SU-DHL-6 (cell line): ENCODE data around the gene TLR10.

Source experiments
- EZH2phosphoT487 ChIP-seq: fragments of 200-600 bp; sonication (generic), shearing (Covaris generic); conservative IDR thresholded peaks from 2 replicates; pipeline ENCODE4 v1.6.1; 2018; ENCODE audit warnings: mild to moderate bottlenecking, antibody characterized with exemption, low read length, moderate library complexity, mixed read lengths
- TF ChIP-seq, protein P1 (sequence below): fragments of 200-600 bp; sonication (generic); IDR thresholded peaks from one replicate; pipeline ENCODE4 v1.5.1; 2017; ENCODE audit warnings: antibody characterized with exemption, mild to moderate bottlenecking, low read length, moderate library complexity; ENCODE audit not compliant: insufficient read depth, poor library complexity, severe bottlenecking

- TF ChIP-seq, protein P1, sequence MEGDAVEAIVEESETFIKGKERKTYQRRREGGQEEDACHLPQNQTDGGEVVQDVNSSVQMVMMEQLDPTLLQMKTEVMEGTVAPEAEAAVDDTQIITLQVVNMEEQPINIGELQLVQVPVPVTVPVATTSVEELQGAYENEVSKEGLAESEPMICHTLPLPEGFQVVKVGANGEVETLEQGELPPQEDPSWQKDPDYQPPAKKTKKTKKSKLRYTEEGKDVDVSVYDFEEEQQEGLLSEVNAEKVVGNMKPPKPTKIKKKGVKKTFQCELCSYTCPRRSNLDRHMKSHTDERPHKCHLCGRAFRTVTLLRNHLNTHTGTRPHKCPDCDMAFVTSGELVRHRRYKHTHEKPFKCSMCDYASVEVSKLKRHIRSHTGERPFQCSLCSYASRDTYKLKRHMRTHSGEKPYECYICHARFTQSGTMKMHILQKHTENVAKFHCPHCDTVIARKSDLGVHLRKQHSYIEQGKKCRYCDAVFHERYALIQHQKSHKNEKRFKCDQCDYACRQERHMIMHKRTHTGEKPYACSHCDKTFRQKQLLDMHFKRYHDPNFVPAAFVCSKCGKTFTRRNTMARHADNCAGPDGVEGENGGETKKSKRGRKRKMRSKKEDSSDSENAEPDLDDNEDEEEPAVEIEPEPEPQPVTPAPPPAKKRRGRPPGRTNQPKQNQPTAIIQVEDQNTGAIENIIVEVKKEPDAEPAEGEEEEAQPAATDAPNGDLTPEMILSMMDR = no peak
- TF ChIP-seq EZH2phosphoT487 = no peak
These were observed 17.6 kb upstream of the TLR10 start for GRCh38 chr4:38800366-38800765.
